ENCODE results near the gene MSX1.

Gene MSX1

GRCh38 chr4:4870576-4871241 lies 11.2 kb downstream of the MSX1 start:
- DNase-seq (ENCODE audit: low read depth), result no peak

- DNase-seq (ENCODE audit: low read depth), result no peak
Observed at GRCh38 chr4:4871242-4871572, 11.7 kb downstream of the MSX1 start.

GRCh38 chr4:4871573-4872313 lies 12.3 kb downstream of the MSX1 start:
- DNase-seq (ENCODE audit: low read depth), result no peak

- DNase-seq (ENCODE audit: low read depth), result no peak
Observed at GRCh38 chr4:4872314-4872903, 12.9 kb downstream of the MSX1 start.

- DNase-seq (ENCODE audit: low read depth), result no peak
Observed at GRCh38 chr4:4873203-4873602, 13.7 kb downstream of the MSX1 start.

- DNase-seq (ENCODE audit: low read depth), result no peak
Observed at GRCh38 chr4:4874254-4874653, 14.8 kb downstream of the MSX1 start.

- DNase-seq (ENCODE audit: low read depth), result no peak
Observed at GRCh38 chr4:4875147-4875546, 15.7 kb downstream of the MSX1 start.

- DNase-seq (ENCODE audit: low read depth), result no peak
Observed at GRCh38 chr4:4875611-4876010, 16.1 kb downstream of the MSX1 start.

GRCh38 chr4:4876945-4877661 lies 17.6 kb downstream of the MSX1 start:
- DNase-seq (ENCODE audit: low read depth), result no peak

- no peak for DNase-seq (ENCODE audit: low read depth)
Observed at GRCh38 chr4:4880492-4880891, 21.0 kb downstream of the MSX1 start.

GRCh38 chr4:4881432-4881831 lies 22.0 kb downstream of the MSX1 start:
- no peak for DNase-seq (ENCODE audit: low read depth)

- DNase-seq (ENCODE audit: low read depth), result no peak
Observed at GRCh38 chr4:4884611-4885010, 25.1 kb downstream of the MSX1 start.

- no peak for DNase-seq (ENCODE audit: low read depth)
Observed at GRCh38 chr4:4887426-4887825, 28.0 kb downstream of the MSX1 start.

GRCh38 chr4:4888695-4889094 lies 29.2 kb downstream of the MSX1 start:
- DNase-seq (ENCODE audit: low read depth), result no peak

- no peak for DNase-seq (ENCODE audit: low read depth)
Observed at GRCh38 chr4:4889781-4890180, 30.3 kb downstream of the MSX1 start.

- DNase-seq (ENCODE audit: low read depth), result no peak
Observed at GRCh38 chr4:4890574-4891255, 31.2 kb downstream of the MSX1 start.

GRCh38 chr4:4893721-4894120 lies 34.3 kb downstream of the MSX1 start:
- DNase-seq (ENCODE audit: low read depth), result no peak

- DNase-seq (ENCODE audit: low read depth), result no peak
Observed at GRCh38 chr4:4899202-4899925, 39.9 kb downstream of the MSX1 start.

GRCh38 chr4:4901877-4902276 lies 42.4 kb downstream of the MSX1 start:
- DNase-seq (ENCODE audit: low read depth), result no peak

- no peak for DNase-seq (ENCODE audit: low read depth)
Observed at GRCh38 chr4:4912155-4912554, 52.7 kb downstream of the MSX1 start.

GRCh38 chr4:4913147-4913561 lies 53.7 kb downstream of the MSX1 start:
- DNase-seq (ENCODE audit: low read depth), result no peak
